K562 (cell line): Measurements from ENCODE around the gene MCCC2. TPM values are rescaled to one million over a fixed set of nuclear protein-coding genes. Genes with fewer than 3 reads are reported as not detected.

Source experiments
- ATAC-seq: fragments of 200-7000 bp; cut with Tn5 transposase; 3 replicates; pipeline ENCODE4 v1.9.1; 2020; ENCODE audit warnings: moderate library complexity
- BruUV-seq: library from RNA; stranded (reverse); fragments of 400-500 nt; replicated peaks from 2 replicates; lab custom pipeline; 2021; lab: Mats Ljungman, UMichigan
- CTCF ChIA-PET: fragments of 300-600 bp; formaldehyde crosslinking; extraction: SDS; loops from one replicate; lab custom pipeline; 2021; ENCODE audit warnings: low intra/inter-chr PET ratio; lab: Yijun Ruan, JAX
- POLR2A ChIA-PET: fragments of 300-600, 350-650 bp; sonication (Branson Sonifier 250); formaldehyde crosslinking; extraction: SDS; loops from one replicate; lab custom pipeline; 2021; ENCODE audit warnings: antibody characterized with exemption, inconsistent platforms; lab: Yijun Ruan, JAX
- DNase-seq, 4 experiments: peaks; one replicate each; pipeline versions ENCODE4 v3.0.0 to v3.0.0-alpha.2; 2011 to 2018; ENCODE audit warnings: low spot score in 3 of 4, mixed read lengths in 3 of 4; ENCODE audit errors: extremely low read depth in 1 of 4
- FAIRE-seq: peaks from 2 replicates; lab custom pipeline; 2011; peaks lifted over from hg19 to GRCh38; lab: Jason Lieb, UNC
- H2AFZ ChIP-seq: 2 replicates; pipeline ENCODE4 v1.6.0; 2011; ENCODE audit warnings: low read depth, low read length, control low read depth, inconsistent platforms
- H3K27ac ChIP-seq: fragments of 200-600 bp; 3 replicates; pipeline ENCODE4 v1.8.0; 2011; ENCODE audit warnings: low read depth, mild to moderate bottlenecking, control low read depth, inconsistent platforms, low read length, moderate library complexity, mixed read lengths; ENCODE audit errors: extremely low read depth
- H3K27me3 ChIP-seq, 2 experiments: fragments of 300-600 bp in 1 of 2; 2 replicates in 1 of 2; 3 replicates in 1 of 2; pipeline versions ENCODE4 v1.6.0 to v1.8.0; 2011; ENCODE audit warnings: inconsistent platforms in 2 of 2, low read length in 2 of 2, mild to moderate bottlenecking in 1 of 2, mixed read lengths in 1 of 2, moderate library complexity in 1 of 2; ENCODE audit not compliant: control insufficient read depth in 2 of 2, insufficient read depth in 2 of 2
- H3K36me3 ChIP-seq: fragments of 300-600 bp; 3 replicates; pipeline ENCODE4 v1.8.0; 2011; ENCODE audit warnings: mild to moderate bottlenecking, low read length, inconsistent platforms; ENCODE audit not compliant: control insufficient read depth, insufficient read depth
- H3K4me1 ChIP-seq, 2 experiments: fragments of 200-600 bp in 1 of 2; replicated peaks in 1 of 2; 2 replicates in 1 of 2; 3 replicates in 1 of 2; pipeline versions ENCODE4 v1.5.1 to v1.8.0; 2011; ENCODE audit warnings: inconsistent platforms in 2 of 2, low read length in 2 of 2, mild to moderate bottlenecking in 1 of 2, mixed read lengths in 1 of 2, moderate library complexity in 1 of 2; ENCODE audit not compliant: control insufficient read depth in 2 of 2, insufficient read depth in 2 of 2
- H3K4me2 ChIP-seq: 2 replicates; pipeline ENCODE4 v1.6.1; 2011; ENCODE audit warnings: low read length, control low read depth, inconsistent platforms, mixed read lengths; ENCODE audit not compliant: insufficient read depth
- H3K4me3 ChIP-seq: fragments of 200-600 bp; sonication (generic), shearing (Covaris generic); 2 replicates; pipeline ENCODE4 v1.5.1; 2016; ENCODE audit warnings: control low read depth, inconsistent platforms
- H3K79me2 ChIP-seq: fragments of 200-600 bp; 3 replicates; pipeline ENCODE4 v1.8.0; 2011; ENCODE audit warnings: low read length, inconsistent platforms; ENCODE audit not compliant: control insufficient read depth, insufficient read depth
- H3K9ac ChIP-seq, 2 experiments: 2 replicates each; pipeline versions ENCODE4 v1.6.0 to v1.6.1; 2011; ENCODE audit warnings: low read depth in 2 of 2, low read length in 2 of 2, control low read depth in 1 of 2, inconsistent platforms in 1 of 2, mild to moderate bottlenecking in 1 of 2, mixed read lengths in 1 of 2; ENCODE audit not compliant: insufficient read depth in 1 of 2
- H3K9me1 ChIP-seq: one replicate; pipeline ENCODE4 v1.6.0; 2011; ENCODE audit warnings: inconsistent platforms, mild to moderate bottlenecking, low read length, moderate library complexity; ENCODE audit not compliant: control insufficient read depth, insufficient read depth
- H3K9me3 ChIP-seq: replicated peaks from 2 replicates; pipeline ENCODE4 v1.5.1; 2011; ENCODE audit warnings: low read depth, low read length, inconsistent platforms; ENCODE audit not compliant: control insufficient read depth, insufficient read depth
- H4K20me1 ChIP-seq: replicated peaks from 2 replicates; pipeline ENCODE4 v1.6.1; 2011; ENCODE audit warnings: low read length, inconsistent platforms, mixed read lengths; ENCODE audit not compliant: control insufficient read depth, insufficient read depth
- GTF2E2 ChIP-seq: fragments of 200-800 bp; sonication (Bioruptor generic); IDR thresholded peaks from 2 replicates; pipeline ENCODE4 v1.6.1; 2016; ENCODE audit warnings: missing genetic modification characterization, missing compliant biosample characterization
- MCM2 ChIP-seq: fragments of 450-650 bp; IDR thresholded peaks from 2 replicates; pipeline ENCODE4 v1.6.1; 2017; ENCODE audit warnings: low read depth, mild to moderate bottlenecking
- MCM3 ChIP-seq: fragments of 450-650 bp; IDR thresholded peaks from 2 replicates; pipeline ENCODE4 v1.6.1; 2016
- NR2F6 ChIP-seq: fragments of 450-650 bp; formaldehyde crosslinking; IDR thresholded peaks from 2 replicates; pipeline ENCODE4 v1.4.0; 2020; ENCODE audit warnings: mild to moderate bottlenecking
- POLR2H ChIP-seq: IDR thresholded peaks from 2 replicates; pipeline ENCODE4 v1.6.1; 2016; ENCODE audit warnings: missing genetic modification characterization, low read depth, mild to moderate bottlenecking, control low read depth, missing compliant biosample characterization, moderate library complexity
- SMAD1 ChIP-seq: fragments of 150-350 bp; IDR thresholded peaks from 2 replicates; pipeline ENCODE4 v1.6.1; 2014; ENCODE audit warnings: low read length, low read depth; ENCODE audit not compliant: partially characterized antibody
- ZNF609 ChIP-seq: sonication (generic); formaldehyde crosslinking; IDR thresholded peaks from 2 replicates; pipeline ENCODE4 v1.8.1; 2023; ENCODE audit warnings: missing genetic modification reagents, mild to moderate bottlenecking, borderline replicate concordance
- ZNF695 ChIP-seq: fragments of 450-650 bp; formaldehyde crosslinking; IDR thresholded peaks from 2 replicates; pipeline ENCODE4 v1.4.0; 2020; ENCODE audit warnings: mild to moderate bottlenecking, moderate library complexity
- ZNF830 ChIP-seq: fragments of 250-450 bp; sonication (Bioruptor Pico); IDR thresholded peaks from 2 replicates; pipeline ENCODE4 v1.5.0; 2021; ENCODE audit warnings: mild to moderate bottlenecking
- WGBS: fragments of 100-300 bp; shearing (Covaris generic); methylation state at CpG from one replicate; pipeline ENCODE4 v1.1.6; 2016; ENCODE audit warnings: low coverage, mixed read lengths; ENCODE audit not compliant: insufficient coverage; ENCODE audit errors: missing lambda C conversion rate; 5-methylcytosine and 5-hydroxymethylcytosine counted together
- in situ Hi-C: fragments of 300-500 bp; cut with MboI; formaldehyde crosslinking; loops from 4 replicates; pipeline ENCODE4 v1.15.0; 2018; ENCODE audit warnings: inconsistent platforms, mixed read lengths
- intact Hi-C: fragments of 100-400 bp; cut with micrococcal nuclease; formaldehyde crosslinking; loops from 2 replicates; pipeline ENCODE4 v1.14.2; 2022
- polyA plus RNA-seq, 8 experiments: library from polyadenylated mRNA; depleted of rRNA in 4 of 8; stranded (reverse) in 5 of 8; unstranded in 3 of 8; fragments of >200 nt; fragmentation: Nextera tagmentation in 2 of 8; fragmentation: Illumina TruSeq in 1 of 8; extraction: Ambion mirVana in 2 of 8; extraction: Trizol in 1 of 8; gene quantifications; 2 replicates each; pipeline versions ENCODE4 v1.2.1 to v1.2.3, GENCODE V29; 2011 to 2014; ENCODE audit warnings: inconsistent platforms in 1 of 8, missing spikeins in 1 of 8
- total RNA-seq, 7 experiments: library from RNA; depleted of rRNA in 6 of 7; stranded (reverse); fragments of >200 nt in 6 of 7; fragmentation: Illumina TruSeq in 2 of 7; extraction: Trizol in 2 of 7; gene quantifications; 2 replicates each; pipeline versions ENCODE4 v1.2.1 to v1.2.3, GENCODE V29; 2011 to 2021; ENCODE audit warnings: low replicate concordance in 1 of 7
- TF ChIP-seq, protein P1 (sequence below): fragments of 150-350 bp; IDR thresholded peaks from 2 replicates; pipeline ENCODE4 v1.6.1; 2014; ENCODE audit warnings: low read depth, mild to moderate bottlenecking, low read length, borderline replicate concordance

MCCC2 gene
- total and polyA plus RNA-seq, 9 of the 15 experiments (the other 6 are each of a cell fraction or from before 2014, with no cell fraction given) = 17.1 to 77.9 (median 52.5) TPM

DNA sequence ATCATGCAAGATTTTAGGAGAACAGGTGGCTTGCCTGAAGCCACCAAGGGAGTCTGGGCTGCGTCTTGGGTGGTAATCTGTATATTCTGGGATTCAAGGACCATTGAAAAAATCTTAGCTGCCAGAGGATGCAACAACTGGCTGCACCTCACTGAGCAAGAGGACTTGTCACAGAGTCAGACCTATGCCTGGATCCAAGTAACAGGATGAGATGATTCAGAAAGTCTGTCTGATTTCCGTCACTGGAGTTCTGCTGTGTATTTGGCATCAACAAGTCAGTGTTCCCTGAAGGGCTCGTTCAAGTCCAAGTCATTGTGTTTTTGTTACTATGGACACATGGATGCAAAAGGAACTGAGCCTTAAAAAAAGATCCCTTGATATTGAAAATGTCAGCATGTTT, 94.2 kb downstream of the MCCC2 start:
- Histone ChIP-seq H3K9ac (no peak overlapping the region), H2AFZ (no peak overlapping the region), H3K36me3 (no peaks in the 10 kb centered on the region), H3K9me1 (no peaks in the 10 kb centered on the region), H3K79me2 (no peaks in the 10 kb centered on the region), H3K4me1 (no peaks in the 10 kb centered on the region; a peak in 1 of 5 replicates), H3K27me3 (peaks cover 4 to 11% of the 10 kb centered on the region in 2 experiments; a peak in 3 of 5 replicates), H4K20me1 (no peaks in the 10 kb centered on the region), H3K4me3 (no peak overlapping the region), H3K27ac (no peak overlapping the region), H3K9me3 (no peaks in the 10 kb centered on the region), H3K4me2 (no peak overlapping the region)
- WGBS = 0% methylated on average over 3 of the region's 3 CpGs
- POLR2A ChIA-PET = no interaction called here
- TF ChIP-seq, protein P1, sequence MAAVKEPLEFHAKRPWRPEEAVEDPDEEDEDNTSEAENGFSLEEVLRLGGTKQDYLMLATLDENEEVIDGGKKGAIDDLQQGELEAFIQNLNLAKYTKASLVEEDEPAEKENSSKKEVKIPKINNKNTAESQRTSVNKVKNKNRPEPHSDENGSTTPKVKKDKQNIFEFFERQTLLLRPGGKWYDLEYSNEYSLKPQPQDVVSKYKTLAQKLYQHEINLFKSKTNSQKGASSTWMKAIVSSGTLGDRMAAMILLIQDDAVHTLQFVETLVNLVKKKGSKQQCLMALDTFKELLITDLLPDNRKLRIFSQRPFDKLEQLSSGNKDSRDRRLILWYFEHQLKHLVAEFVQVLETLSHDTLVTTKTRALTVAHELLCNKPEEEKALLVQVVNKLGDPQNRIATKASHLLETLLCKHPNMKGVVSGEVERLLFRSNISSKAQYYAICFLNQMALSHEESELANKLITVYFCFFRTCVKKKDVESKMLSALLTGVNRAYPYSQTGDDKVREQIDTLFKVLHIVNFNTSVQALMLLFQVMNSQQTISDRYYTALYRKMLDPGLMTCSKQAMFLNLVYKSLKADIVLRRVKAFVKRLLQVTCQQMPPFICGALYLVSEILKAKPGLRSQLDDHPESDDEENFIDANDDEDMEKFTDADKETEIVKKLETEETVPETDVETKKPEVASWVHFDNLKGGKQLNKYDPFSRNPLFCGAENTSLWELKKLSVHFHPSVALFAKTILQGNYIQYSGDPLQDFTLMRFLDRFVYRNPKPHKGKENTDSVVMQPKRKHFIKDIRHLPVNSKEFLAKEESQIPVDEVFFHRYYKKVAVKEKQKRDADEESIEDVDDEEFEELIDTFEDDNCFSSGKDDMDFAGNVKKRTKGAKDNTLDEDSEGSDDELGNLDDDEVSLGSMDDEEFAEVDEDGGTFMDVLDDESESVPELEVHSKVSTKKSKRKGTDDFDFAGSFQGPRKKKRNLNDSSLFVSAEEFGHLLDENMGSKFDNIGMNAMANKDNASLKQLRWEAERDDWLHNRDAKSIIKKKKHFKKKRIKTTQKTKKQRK = no peak
- no peak for TF ChIP-seq ZNF830
- TF ChIP-seq ZNF695 (CRISPR knock-in tag) = no peak
- TF ChIP-seq SMAD1 = no peak
- TF ChIP-seq MCM2 = no peak
- TF ChIP-seq POLR2H (tag) = no peak
- TF ChIP-seq ZNF609 (CRISPR knock-in tag) = no peak
- TF ChIP-seq GTF2E2 (tag) = no peak
- no peak for TF ChIP-seq NR2F6 (CRISPR knock-in tag)
- TF ChIP-seq MCM3 = no peak
- intact Hi-C loops (no loop called here), in situ Hi-C loops (no loop called here)
- no peak for DNase-seq
- no TSS peak for BruUV-seq
- no peak for FAIRE-seq
- no peak for ATAC-seq
- CTCF ChIA-PET = no interaction called here
